Cardiac septum (tissue), 1 donor: ENCODE results near the gene TEX14. TPM values are rescaled to one million over a fixed set of nuclear protein-coding genes. Genes with fewer than 3 reads are reported as not detected.
A peak's percentile ranks its signal among the peaks of the same experiment; 100 is the strongest.
"Not testable (repeated sequence)": the region's sequence is repeated elsewhere in the genome, so short reads cannot be mapped to it uniquely, and the experiment has no call there.

ENCODE experiments used
- DNase-seq: peaks from one replicate; pipeline ENCODE4 v3.0.0-alpha.2; 2020; ENCODE audit warnings: low spot score
- intact Hi-C: fragments of 100-400 bp; cut with DNase I; formaldehyde crosslinking; loops from one replicate; pipeline ENCODE4 v1.14.0; 2022
- total RNA-seq: library from RNA; stranded (reverse); fragmentation: NEBNext Ultra II Directional; extraction: Animal tissue kit (Norgen Biotek cat#: 25700); gene quantifications from one replicate; pipeline ENCODE4 v1.2.1, GENCODE V29; 2021
- donor health status: DM: no; HTN: no; CAD: no.

Gene TEX14
- total RNA-seq, 1 donor from 2014 or later = 0.32 TPM

DNA sequence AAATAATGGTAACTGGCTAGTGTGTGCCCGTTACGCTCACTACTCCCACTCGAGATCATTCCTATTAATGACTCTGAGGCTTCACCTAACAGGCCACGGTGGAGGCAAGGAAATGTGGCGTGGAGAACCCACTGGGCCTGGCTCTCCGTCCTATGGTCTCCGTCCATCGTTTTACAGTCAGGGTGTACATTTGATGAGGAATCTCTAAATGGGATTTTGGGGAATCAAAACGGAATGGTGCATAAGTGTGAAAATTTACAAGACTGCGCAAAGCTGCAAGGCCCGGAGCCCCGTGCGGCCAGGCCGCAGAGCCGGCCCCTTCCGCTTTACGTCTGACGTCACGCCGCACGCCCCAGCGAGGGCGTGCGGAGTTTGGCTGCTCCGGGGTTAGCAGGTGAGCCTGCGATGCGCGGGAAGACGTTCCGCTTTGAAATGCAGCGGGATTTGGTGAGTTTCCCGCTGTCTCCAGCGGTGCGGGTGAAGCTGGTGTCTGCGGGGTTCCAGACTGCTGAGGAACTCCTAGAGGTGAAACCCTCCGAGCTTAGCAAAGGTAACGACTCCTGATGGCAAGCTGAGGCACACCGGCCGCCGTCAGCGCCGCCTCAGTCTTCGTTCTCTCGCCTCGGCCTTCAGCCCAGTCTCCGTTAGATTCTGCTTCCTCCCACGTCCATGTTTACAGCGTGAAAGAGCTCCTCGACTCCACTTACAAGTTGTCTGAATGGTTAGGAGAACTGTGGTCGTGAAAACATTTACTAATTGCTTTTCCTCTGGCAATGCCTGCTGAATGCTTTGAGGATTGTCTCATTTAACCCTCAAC is 602 bp upstream of the TEX14 start, which contains the start of gene RAD51C:
TSS of gene RAD51C (plus strand) at position 364 of the 817 bp plus-strand sequence. CDS start at position 406, 42 bp downstream.
- DNase-seq = peak; percentile 93
- intact Hi-C loops = loop anchor here (5.0 to 10.0 kb wide), 2 partner anchors 105 to 168 kb away; no protein-coding TSS in a partner anchor

DNA sequence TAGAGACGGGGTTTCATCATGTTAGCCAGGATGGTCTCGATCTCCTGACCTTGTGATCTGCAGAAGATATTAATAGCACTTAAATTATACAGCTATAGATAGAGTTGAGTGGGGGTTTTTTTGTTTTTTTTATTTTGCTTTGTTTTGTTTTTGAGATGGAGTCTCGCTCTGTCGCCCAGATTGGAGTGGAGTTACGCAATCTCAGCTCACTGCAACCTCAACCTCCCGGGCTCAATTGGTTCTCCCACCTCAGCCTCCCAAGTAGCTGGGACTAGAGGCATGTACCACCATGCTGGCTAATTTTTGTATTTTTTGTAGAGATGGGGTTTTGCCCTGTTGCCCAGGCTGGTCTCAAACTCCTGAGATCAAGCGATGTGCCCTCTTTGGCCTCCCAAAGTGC is 1.8 kb downstream of the TEX14 start:
- DNase-seq = not testable (repeated sequence)
- intact Hi-C loops = loop anchor here (5.0 to 10.0 kb wide), 2 partner anchors 103 to 165 kb away; no protein-coding TSS in a partner anchor

DNA sequence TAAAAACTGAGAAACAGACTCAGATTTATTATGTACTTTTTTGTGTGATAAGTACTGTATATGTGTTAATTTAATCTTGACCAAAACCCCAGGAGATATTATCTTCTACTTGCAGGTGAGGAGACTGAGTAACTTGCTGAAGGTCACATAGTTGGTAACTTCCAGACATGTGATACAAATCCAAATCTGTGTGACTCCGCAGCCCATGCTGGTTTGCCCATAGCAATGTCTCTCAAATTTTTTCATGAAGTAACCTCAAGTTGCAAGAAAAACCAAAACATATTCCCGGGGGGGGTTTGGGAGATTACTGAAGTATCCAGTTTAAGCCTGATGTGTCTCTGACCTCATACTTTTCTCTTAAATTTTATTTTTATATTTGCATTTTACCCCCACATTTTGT is 3.3 kb downstream of the TEX14 start:
- intact Hi-C loops = no loop called here

DNA sequence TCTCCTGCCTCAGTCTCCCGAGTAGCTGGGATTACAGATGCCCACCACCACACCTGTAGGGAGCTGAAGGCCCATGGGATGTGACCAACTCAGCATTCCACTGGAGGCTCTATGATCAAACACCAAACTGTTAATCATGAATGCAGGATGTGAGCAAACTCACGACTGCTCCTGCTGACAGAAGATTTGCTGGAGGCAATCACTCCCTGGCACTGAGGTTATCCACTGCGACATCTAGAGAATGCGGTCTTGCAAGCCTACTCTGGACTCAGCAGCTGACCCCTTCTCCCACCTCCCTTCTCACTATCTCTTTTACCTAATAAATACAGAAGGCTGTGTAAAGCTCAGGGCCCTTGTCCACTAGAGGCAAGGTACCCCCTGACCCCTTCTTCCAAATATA is 4.9 kb downstream of the TEX14 start:
- no peak for DNase-seq
- intact Hi-C loops = no loop called here

More for the DNA sequence above, 3.3 kb downstream of the TEX14 start:
- DNase-seq = no peak

DNA sequence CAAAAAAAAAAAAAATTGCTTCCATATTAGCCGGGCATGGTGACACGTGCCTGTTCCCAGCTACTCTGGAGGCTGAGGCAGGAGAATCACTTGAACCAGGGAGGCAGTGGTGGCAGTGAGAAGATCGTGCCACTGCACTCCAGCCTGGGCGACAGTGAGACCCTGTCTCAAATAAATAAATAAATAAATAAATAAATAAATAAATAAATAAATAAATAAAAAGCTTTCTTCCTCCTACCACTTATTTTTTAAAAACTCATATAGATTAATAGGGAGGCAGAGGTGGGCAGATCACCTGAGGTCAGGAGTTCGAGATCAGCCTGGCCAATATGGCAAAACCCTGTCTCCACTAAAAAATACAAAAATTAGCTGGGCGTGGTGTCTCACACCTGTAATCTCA is 7.4 kb downstream of the TEX14 start:
- DNase-seq, intact Hi-C loops: not testable (repeated sequence)

DNA sequence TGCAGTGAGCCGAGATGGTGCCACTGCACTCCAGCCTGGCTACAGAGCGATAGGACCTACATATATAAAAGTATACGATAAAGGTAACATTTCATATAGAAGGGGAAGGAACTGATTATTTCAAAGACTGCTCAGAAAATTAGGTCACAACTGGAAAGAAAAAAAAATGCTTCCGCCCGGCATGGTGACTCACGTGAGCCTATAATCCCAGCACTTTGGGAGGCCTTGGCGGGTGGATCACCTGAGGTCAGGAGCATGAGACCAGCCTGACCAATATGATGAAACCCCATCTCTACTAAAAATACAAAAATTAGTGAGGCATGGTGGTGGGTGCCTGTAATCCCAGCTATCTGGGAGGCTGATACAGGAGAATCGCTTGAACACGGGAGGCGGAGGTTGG is 7.8 kb downstream of the TEX14 start:
- DNase-seq = no peak
- intact Hi-C loops = no loop called here

DNA sequence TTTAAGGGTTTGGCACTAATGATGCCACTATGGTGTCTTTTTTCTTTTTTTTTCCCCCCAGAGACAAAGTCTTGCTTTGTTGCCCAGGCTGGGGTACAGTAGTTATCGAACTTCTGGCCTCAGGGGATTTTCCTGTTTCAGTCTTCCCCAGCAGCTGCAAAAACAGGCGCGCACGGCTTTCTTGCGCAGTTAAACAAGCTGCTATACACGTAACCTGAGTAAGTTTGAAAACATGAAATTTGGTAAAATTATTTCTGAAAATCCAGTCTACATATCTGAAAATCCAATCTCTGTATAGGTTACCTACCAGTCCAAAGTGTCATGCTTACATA is 11.8 kb downstream of the TEX14 start:
- no peak for DNase-seq
- intact Hi-C loops = no loop called here

DNA sequence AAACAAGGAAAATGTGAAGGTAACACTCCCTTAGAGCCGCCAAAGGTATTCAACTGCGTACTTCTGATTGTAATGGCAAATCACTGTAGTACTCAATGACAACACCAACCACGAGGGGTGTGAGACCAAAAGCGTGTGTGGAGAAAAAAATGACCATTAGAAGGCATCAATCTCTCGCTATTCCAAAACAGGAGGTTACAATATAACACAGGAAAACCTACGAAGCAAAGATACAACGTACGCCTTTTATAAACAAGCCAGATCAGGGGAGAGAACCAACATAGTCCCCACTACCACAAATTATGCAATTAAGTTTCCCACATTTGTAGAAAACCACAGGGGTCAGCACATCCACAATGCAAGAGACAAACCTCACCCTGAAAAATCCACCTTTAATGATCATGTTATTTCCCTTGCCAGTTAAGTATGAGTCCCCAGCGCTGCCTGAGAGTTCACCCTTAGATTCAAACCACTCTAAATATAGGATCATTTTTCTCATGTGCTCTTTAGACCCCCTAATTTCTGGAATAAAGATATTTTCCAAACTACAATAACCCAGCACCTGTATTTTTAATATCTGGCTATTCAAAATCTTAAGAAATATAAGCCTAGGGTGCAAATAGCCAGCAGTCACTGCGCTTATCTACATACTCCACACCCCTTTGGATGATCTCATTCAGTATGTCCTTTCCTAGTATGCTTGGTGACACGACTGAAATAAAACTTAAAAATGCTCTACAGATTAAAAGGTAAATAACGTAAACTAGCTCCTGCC is 12.4 kb downstream of the TEX14 start:
- no peak for DNase-seq
- intact Hi-C loops = no loop called here

DNA sequence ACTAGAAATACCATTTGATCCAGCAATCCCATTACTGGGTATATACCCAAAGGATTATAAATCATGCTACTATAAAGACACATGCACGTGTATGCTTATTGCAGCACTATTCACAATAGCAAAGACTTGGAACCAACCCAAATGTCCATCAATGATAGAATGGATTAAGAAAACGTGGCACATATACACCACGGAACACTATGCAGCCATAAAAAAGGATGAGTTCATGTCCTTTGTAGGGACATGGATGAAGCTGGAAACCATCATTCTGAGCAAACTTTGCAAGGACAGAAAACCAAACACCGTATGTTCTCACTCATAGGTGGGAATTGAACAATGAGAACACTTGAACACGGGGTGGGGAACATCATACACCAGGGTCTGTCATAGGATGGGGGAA is 13.6 kb downstream of the TEX14 start:
- DNase-seq, intact Hi-C loops: not testable (repeated sequence)

DNA sequence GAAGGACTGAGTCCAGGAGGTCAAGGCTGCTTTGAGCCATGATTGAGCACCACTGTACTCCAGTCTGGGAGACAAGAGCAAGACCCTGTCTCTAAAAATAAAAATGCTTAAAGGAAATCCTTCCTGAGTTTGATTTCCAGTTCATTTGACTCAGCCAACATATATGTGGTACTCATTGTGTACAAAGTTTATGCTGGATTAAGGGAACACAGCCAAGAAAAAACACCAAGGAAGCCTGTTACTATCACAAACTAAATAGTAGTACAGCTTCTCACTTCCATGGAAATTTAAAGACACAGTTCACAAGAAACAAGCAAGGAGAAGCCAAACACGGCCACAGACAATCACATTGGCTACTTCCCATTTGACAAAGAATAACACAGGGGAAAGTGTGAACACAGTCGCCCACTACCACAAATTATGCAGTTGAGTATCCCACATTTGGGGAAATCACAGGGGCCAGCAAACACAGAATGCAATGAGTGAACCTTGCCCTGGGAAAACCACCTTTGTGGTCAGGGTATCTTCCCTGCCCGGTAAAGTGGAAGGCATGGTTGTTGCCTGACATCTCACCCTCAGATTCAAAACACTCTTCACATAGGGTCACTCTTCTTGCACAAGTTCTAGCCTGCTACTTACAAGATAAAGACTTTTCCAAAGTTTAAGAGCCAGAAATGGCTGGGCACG is 14.5 kb downstream of the TEX14 start:
- intact Hi-C loops = no loop called here
- no peak for DNase-seq

DNA sequence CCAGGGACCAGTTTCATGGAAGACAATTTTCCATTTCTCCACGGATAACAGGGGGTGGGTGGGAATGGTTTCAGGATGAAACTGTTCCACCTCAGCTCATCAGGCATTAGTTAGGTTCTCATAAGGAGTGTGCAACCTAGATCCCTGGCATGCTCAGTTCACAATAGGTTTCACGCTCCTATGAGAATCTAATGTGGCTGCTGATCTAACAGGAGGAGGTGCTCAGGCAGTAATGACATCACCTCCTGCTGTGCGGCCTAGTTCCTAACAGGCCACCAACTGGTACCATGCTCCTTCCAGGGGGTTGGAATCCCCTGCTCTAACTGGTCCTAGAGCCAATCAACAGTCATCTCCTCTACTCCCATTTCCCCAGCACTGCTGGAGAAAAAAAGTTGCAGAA is 19.9 kb downstream of the TEX14 start:
- intact Hi-C loops = no loop called here
- no peak for DNase-seq

DNA sequence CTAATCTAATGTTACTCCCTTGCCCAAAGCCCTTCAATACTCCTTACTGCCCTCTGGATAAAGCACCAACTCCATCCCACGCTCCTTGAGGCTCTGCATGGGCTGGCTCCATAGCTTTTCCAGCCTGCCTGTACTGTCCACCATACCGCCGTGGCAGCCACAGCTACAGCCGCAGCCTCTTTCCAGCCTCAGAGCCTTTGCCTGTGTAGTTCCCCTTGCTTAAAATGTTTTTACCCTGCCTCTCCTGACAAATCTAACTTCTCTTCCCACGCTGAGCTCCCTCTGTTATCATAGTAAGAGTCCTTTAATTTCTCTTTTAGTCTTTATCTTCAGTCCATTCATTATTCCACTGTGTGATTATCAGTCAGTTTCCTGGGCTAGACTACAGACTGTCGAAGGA is 22.0 kb downstream of the TEX14 start:
- intact Hi-C loops = no loop called here
- DNase-seq = no peak

DNA sequence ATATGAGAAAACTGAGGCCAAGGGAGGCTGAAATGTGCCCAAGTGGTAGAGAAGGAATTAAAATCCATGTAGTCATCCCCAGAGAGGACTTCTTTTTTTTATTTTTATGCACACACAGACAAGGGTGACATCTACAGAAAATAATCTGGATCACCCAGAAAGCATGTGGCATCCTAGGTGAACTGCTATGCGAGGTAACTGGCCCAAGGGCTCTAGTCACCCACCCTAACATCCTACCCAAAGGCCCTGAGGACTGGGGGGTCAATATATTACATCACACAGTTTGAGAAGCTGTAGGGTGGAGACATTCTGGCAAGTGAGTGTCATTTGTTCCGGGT is 23.3 kb downstream of the TEX14 start:
- intact Hi-C loops = no loop called here
- no peak for DNase-seq

DNA sequence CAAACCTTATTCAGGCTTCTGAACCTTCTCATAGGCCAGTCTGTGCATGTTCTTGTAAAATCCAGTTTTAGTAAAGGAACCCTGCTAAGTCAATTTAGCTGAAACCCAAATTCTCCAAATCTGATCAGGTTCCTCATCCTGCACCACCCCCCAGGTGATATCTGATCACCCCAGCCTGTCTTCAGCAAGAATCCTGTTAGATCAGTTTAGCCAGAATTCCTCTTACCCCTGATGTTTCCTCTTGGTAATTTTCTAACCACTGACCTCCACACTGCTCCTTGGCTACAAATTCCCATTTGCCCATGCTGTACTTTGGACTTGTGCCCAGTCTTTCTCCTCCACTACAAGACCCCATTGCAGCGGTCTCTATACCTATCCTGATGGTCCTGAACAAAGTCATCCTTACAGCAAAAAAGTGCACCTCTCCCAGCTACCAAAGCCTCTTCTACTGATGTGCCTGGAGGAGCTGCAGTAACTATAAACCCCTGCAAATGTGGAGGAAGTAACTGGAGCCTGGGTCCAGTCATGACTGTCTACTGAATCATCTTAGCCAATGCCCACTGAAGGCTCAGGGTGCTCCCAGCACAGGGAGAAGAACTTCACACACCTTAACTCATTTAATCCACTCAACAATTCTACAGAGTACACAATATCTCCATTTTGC is 23.8 kb downstream of the TEX14 start:
- DNase-seq = no peak
- intact Hi-C loops = no loop called here

DNA sequence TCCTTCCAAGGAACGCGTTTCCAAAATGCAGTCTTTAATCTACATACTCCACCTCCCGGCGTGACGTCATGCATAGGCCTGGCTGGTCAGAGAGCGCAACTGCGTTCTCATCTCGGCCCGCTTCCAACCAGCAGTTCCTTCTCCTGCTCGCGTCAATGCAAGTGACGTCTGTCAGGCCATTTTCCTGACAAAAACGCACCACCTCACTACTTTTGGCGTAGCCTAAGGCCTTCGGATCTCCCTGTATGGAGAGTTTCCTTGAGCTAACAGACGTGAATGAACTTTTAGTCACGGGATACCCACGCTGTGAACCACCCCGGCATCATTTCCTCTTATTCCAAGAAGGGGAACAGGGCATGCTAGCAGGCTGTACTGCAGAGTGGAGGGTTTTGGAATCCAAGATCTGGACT is 25.0 kb downstream of the TEX14 start:
- intact Hi-C loops = no loop called here

DNA sequence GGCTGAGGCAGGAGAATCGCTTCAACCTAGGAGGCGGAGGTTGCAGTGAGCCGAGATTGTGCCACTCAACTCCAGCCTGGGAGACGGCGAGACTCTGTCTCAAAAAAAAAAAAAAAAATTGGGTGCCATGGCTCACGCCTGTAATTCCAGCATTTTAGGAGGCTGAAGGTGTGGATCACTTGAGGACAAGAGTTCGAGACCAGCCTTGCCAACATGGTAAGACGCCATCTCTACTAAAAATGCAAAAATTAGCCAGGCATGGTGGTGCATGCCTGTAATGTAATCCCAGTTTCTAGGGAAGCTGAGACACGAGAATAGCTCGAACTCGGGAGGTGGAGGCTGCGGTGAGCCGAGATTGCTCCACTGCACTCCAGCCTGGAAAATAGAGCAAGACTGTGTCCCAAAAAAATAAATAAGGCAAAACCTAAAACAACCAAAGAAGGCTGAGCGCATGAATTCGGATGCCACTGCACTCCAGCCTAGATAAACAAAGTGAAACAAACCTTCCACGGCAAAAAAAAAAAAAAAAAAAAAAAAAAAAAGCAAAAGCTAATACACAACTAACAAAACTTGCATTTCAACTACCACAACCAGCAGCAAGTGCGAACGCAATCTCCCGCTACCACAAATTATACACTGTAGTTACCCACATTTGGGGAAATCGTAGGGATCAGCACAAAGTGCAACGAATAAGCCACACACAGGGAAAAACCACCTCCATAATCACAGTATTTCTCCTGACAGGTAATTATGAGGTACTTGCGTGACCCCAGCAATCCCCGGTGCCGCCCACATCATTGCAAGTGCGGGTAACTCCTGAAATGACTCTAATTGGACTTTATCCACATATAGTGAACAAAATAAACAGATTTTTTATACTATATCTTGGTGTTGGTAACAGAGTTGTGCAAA is 25.6 kb downstream of the TEX14 start:
- DNase-seq = no peak
- intact Hi-C loops = no loop called here

More for the DNA sequence above, 25.0 kb downstream of the TEX14 start:
- peak; percentile 88 for DNase-seq

DNA sequence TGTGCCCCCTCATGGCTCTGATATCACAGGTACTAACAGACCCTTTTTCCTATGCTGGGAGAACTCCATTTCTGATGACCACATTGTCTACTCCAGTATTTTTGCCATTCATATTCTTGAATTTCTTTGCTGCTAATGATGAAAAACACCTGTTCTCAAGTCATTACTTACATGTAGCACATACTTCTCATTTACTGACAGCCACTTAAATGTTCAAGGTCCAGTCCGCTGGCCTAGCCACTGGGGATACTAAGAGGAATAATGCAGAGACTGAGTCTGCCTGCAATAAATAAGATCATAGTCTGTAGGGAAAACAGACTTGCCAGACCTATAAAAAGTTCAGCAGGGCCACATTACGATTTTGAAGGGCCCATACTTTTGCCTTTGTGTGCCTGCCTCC is 27.5 kb downstream of the TEX14 start:
- no peak for DNase-seq
- intact Hi-C loops = no loop called here

DNA sequence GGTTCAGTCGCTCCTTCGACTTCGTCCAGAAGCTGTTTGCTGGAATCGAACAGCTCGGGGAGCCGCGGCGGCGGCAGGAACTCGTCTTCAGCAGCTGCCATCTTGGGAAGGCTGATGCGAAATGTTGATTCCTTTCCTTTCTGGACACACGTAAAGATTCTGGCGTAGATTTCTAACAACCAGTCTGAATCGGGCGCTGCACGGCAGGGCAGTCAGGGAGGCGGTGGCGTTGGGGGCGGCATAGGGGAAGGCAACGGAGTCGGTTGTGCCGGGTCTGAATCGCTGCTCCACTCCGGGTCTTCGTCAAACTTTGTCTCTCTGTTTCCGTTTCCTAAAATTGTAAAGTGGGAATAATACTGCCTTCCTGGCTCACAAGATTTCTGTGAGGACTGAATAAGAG is 30.3 kb downstream of the TEX14 start:
- no peak for DNase-seq
- intact Hi-C loops = no loop called here

DNA sequence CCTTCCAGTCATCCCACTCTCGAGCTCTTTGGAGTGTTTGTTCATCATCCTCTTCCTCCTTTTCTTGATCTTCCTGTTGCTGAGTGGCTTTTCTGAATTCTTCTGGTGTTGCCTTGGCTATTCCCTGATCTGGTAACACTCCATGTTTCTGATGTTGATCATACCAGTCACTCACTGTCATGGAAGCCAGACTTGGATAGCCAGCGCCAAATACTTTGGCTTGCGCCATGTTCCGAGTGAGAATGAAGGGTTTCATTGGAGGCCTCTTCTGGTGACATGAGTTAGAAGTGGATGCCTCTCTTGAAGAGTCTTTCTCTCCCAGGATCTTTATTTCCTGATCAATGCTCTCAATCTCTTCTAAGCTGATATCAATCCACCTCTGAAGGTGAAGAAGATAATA is 31.2 kb downstream of the TEX14 start:
- intact Hi-C loops = no loop called here
- no peak for DNase-seq
